ENCODE data around the gene NCKAP5. TPM values are rescaled to one million over a fixed set of nuclear protein-coding genes. Genes with fewer than 3 reads are reported as not detected.

NCKAP5 gene
- total RNA-seq, 1 experiment from 2014 or later: 8.5 TPM

GRCh38 chr2:133453032-133453431 is 115.2 kb downstream of the NCKAP5 start:
- in situ Hi-C loops (cut with HindIII; ENCODE audit: low pct_unique_long_range_greater_than_20kb, low sequenced_read_pairs): no loop called here

GRCh38 chr2:133452583-133452982 is 115.7 kb downstream of the NCKAP5 start:
- DNase-seq (ENCODE audit: low read depth, low spot score): no peak
- in situ Hi-C loops (cut with HindIII; ENCODE audit: low pct_unique_long_range_greater_than_20kb, low sequenced_read_pairs): no loop called here

More at GRCh38 chr2:133453032-133453431, 115.2 kb downstream of the NCKAP5 start:
- no peak for DNase-seq (ENCODE audit: low read depth, low spot score)

DNA sequence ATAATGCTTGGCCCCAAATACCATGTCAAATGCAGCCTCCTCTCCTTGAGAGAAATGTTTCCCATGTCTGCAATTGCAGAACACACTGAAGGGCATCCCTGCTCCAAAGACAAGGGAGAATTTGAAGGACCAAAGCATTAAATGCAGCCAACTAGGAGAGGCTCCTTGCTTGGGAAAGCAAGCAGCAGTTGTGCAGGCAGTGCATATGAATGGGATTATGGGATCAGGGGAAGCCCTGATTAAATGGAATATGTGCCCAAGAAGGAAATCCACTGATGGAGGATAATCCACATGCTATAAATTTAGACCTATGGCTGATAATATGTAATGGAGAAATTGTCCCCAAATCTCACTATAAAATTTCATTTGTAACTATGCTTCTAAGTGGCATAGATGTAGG is 116.1 kb downstream of the NCKAP5 start:
- in situ Hi-C loops (cut with HindIII; ENCODE audit: low pct_unique_long_range_greater_than_20kb, low sequenced_read_pairs): no loop called here
- DNase-seq (ENCODE audit: low read depth, low spot score): no peak

GRCh38 chr2:133448195-133448594 is 120.1 kb downstream of the NCKAP5 start:
- in situ Hi-C loops (cut with HindIII; ENCODE audit: low pct_unique_long_range_greater_than_20kb, low sequenced_read_pairs): no loop called here
- DNase-seq (ENCODE audit: low read depth, low spot score): no peak

- in situ Hi-C loops (cut with HindIII; ENCODE audit: low pct_unique_long_range_greater_than_20kb, low sequenced_read_pairs): no loop called here
- DNase-seq (ENCODE audit: low read depth, low spot score): no peak
These were observed 121.0 kb downstream of the NCKAP5 start for GRCh38 chr2:133447303-133447702.

DNA sequence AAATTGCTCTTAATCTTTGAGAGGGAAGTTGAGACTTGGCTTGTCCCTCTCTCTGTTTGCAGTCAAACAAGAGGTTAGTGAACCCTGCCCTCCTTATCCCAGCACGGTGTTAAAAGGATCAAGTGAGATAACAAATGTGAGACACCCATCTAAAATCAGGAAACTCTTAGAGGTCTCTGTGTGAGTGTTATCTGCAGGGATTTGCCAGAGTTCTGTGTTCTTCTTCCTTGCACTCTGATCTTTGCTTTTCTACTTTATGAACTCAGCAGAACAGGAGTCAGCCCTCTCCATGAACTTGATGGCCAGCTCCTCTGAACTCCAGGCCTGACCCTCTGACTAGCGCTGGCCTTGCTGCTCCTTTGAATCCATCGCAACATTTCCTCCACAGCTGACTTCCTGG is 123.8 kb downstream of the NCKAP5 start:
- DNase-seq (ENCODE audit: low read depth, low spot score): no peak
- in situ Hi-C loops (cut with HindIII; ENCODE audit: low pct_unique_long_range_greater_than_20kb, low sequenced_read_pairs): no loop called here

- no peak for DNase-seq (ENCODE audit: low read depth, low spot score)
- in situ Hi-C loops (cut with HindIII; ENCODE audit: low pct_unique_long_range_greater_than_20kb, low sequenced_read_pairs): no loop called here
These were observed 125.9 kb downstream of the NCKAP5 start for GRCh38 chr2:133442393-133442792.

DNA sequence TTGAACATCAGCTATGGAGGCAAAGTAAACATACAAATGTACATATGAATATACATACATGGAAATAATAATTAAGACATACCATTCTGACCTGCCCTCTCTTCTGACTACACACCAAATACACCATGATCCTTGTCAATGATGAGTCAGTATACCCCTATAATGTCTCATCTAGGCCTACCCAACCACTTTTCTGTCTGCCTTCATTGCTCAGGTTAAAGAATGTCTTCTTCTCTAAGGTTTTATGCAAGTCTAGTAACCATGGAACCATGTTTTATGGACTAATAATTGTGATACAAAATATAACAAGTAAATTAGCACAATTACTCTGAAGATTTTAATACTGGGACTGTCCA is 128.7 kb downstream of the NCKAP5 start:
- in situ Hi-C loops (cut with HindIII; ENCODE audit: low pct_unique_long_range_greater_than_20kb, low sequenced_read_pairs): no loop called here
- no peak for DNase-seq (ENCODE audit: low read depth, low spot score)

GRCh38 chr2:133438848-133439564 is 129.3 kb downstream of the NCKAP5 start:
- in situ Hi-C loops (cut with HindIII; ENCODE audit: low pct_unique_long_range_greater_than_20kb, low sequenced_read_pairs): no loop called here
- DNase-seq (ENCODE audit: low read depth, low spot score): no peak

DNA sequence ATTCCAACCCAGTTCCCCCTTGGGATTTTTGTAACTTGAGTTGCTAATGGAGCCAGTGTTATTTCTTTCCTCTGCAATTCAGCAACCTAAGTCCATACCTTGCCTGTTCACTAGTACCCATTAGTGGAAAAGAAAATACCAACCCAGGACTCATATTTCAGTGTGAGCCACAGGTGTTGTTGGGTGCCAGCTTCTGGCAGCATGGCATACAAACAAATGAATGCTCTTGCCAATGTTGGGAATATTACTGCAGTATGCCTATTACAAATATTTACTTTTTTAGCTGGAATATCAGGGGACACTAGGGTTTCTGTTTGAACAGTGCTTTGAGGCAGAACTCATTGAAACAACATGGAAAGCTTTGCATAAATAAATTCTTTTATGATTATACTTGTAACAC is 130.2 kb downstream of the NCKAP5 start:
- in situ Hi-C loops (cut with HindIII; ENCODE audit: low pct_unique_long_range_greater_than_20kb, low sequenced_read_pairs): no loop called here
- DNase-seq (ENCODE audit: low read depth, low spot score): no peak

DNA sequence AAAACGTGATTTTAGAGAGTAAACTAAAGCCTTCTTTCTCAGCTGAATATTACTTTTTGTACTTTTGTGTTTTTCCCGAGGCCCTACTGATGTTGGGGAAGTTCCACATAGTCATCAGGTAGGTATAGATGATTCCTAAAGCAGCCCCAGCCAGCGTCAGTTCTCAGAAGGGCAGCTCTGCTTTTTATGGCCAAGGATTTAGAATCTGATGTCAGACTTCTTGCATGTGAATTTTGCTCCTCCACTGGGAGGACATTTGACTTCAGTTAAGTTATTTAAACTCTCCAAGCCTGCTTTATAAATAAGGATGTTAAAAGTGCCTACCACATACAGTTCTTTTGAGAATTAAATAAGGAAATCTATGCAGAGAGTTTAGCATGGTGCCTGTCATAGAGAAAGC is 130.8 kb downstream of the NCKAP5 start:
- DNase-seq (ENCODE audit: low read depth, low spot score): no peak
- in situ Hi-C loops (cut with HindIII; ENCODE audit: low pct_unique_long_range_greater_than_20kb, low sequenced_read_pairs): no loop called here

DNA sequence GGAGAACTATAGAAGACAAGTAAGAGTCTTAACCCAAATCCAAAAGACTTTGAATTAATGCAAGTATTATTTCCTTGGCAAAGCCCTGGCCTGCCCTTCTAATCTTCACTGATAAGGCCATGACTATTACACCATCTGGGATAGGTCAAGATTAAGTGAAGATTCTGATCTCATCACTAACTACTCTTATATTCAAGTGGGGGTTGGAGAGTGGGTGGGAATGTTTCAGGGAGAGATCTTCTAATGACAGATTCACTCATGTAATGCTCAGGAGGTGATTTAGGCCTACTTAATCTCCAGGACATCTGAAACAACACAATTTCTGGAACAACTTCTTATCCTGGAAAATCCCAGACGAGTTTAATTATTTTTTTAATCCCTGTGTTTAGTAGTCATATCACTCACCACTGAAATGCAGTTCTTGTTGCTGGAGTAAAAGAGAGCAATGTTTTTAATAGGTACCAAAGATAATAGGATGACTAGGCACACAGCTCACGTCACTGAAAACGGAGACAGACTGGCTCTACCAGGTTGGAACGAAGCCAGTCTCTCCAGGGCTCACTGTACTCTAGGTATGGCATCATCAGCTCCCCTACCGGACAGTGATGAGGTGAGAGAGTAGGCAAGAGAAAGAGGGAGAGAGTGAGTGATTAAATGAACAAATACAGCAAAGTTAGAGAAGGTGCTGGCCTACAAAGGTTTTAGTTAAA is 133.1 kb downstream of the NCKAP5 start:
- DNase-seq (ENCODE audit: low read depth, low spot score): no peak
- in situ Hi-C loops (cut with HindIII; ENCODE audit: low pct_unique_long_range_greater_than_20kb, low sequenced_read_pairs): no loop called here

GRCh38 chr2:133433455-133434451 is 134.5 kb downstream of the NCKAP5 start:
- DNase-seq (ENCODE audit: low read depth, low spot score): no peak
- in situ Hi-C loops (cut with HindIII; ENCODE audit: low pct_unique_long_range_greater_than_20kb, low sequenced_read_pairs): no loop called here

GRCh38 chr2:133432778-133433177 is 135.5 kb downstream of the NCKAP5 start:
- in situ Hi-C loops (cut with HindIII; ENCODE audit: low pct_unique_long_range_greater_than_20kb, low sequenced_read_pairs): no loop called here

GRCh38 chr2:133431289-133431688 is 137.0 kb downstream of the NCKAP5 start:
- in situ Hi-C loops (cut with HindIII; ENCODE audit: low pct_unique_long_range_greater_than_20kb, low sequenced_read_pairs): no loop called here
- DNase-seq (ENCODE audit: low read depth, low spot score): no peak

More at GRCh38 chr2:133432778-133433177, 135.5 kb downstream of the NCKAP5 start:
- no peak for DNase-seq (ENCODE audit: low read depth, low spot score)

DNA sequence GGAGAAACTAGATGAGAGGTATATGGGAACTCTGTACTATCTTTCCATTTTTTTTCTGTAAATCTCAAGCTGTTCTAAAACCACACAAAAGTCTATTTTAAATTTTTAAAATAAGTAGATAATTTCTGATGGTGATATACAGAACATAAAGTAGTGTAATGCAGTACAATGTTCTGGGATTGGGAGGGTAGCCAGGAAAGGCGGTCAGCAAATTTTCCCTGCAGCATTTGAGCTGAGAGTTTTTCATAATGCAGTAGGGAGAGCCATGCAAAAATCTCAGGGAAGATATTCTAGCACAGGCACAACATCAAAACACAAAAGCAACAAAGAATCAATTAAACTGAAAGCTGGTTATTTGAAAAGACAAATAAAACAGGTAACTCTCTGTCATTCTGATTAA is 141.5 kb downstream of the NCKAP5 start:
- in situ Hi-C loops (cut with HindIII; ENCODE audit: low pct_unique_long_range_greater_than_20kb, low sequenced_read_pairs): no loop called here
- no peak for DNase-seq (ENCODE audit: low read depth, low spot score)

DNA sequence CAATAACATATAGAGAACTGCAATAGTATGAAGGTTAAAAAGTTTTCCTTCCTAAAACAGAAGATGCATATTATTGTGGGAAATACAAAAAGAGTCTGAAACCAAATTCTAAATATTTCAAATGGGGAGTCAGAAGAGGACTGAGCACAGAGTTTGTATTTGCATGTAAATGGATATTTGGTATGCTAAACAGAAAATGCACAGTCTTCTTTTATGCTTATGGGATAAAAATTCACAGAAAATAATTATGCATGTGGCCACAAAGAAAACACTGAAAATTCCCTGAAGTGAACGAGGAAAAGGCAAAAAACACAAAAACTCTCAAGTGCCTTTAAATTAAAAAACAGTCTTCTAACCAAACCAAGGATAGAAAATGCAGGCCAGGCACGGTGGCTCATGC is 142.7 kb downstream of the NCKAP5 start:
- in situ Hi-C loops (cut with HindIII; ENCODE audit: low pct_unique_long_range_greater_than_20kb, low sequenced_read_pairs): no loop called here

GRCh38 chr2:133424876-133425275 is 143.4 kb downstream of the NCKAP5 start:
- no peak for DNase-seq (ENCODE audit: low read depth, low spot score)
- in situ Hi-C loops (cut with HindIII; ENCODE audit: low pct_unique_long_range_greater_than_20kb, low sequenced_read_pairs): no loop called here

More for the DNA sequence above, 142.7 kb downstream of the NCKAP5 start:
- no peak for DNase-seq (ENCODE audit: low read depth, low spot score)
